K562 (cell line): ENCODE results near the gene MT1M. TPM values are rescaled to one million over a fixed set of nuclear protein-coding genes. Genes with fewer than 3 reads are reported as not detected.

Experiments used
- C11orf30 ChIP-seq: fragments of 450-650 bp; IDR thresholded peaks from 2 replicates; pipeline ENCODE4 v1.6.1; 2016; ENCODE audit warnings: low read depth, mild to moderate bottlenecking
- FOXJ3 ChIP-seq: sonication (generic); formaldehyde crosslinking; IDR thresholded peaks from 2 replicates; pipeline ENCODE4 v1.4.0; 2020; ENCODE audit warnings: mild to moderate bottlenecking, missing genetic modification reagents
- JUND ChIP-seq, 2 experiments: IDR thresholded peaks; 2 replicates in 1 of 2; 3 replicates in 1 of 2; pipeline ENCODE4 v1.6.1; 2011; ENCODE audit warnings: borderline replicate concordance in 2 of 2, low read depth in 2 of 2, low read length in 2 of 2, improper control_type of control experiment in 1 of 2, missing biosample characterization in 1 of 2, missing genetic modification characterization in 1 of 2, missing genetic modification reagents in 1 of 2
- MCM5 ChIP-seq: fragments of 450-650 bp; IDR thresholded peaks from 2 replicates; pipeline ENCODE4 v1.6.1; 2016; ENCODE audit warnings: low read depth
- NR1H2 ChIP-seq: sonication (generic); formaldehyde crosslinking; IDR thresholded peaks from 2 replicates; pipeline ENCODE4 v1.4.0; 2020; ENCODE audit warnings: mild to moderate bottlenecking, missing genetic modification reagents
- RBM25 ChIP-seq: fragments of 200-400 bp; formaldehyde crosslinking; IDR thresholded peaks from 2 replicates; pipeline ENCODE4 v1.6.1; 2018; ENCODE audit warnings: low read length, low read depth, moderate library complexity; ENCODE audit not compliant: severe bottlenecking
- SIN3A ChIP-seq, 2 experiments: fragments of 150-350 bp in 1 of 2; IDR thresholded peaks; 2 replicates each; pipeline ENCODE4 v1.6.1; 2011 to 2016; ENCODE audit warnings: borderline replicate concordance in 2 of 2, low read depth in 2 of 2, low read length in 2 of 2, mild to moderate bottlenecking in 2 of 2, moderate library complexity in 2 of 2; ENCODE audit not compliant: control insufficient read depth in 1 of 2
- SMARCA4 ChIP-seq: fragments of 450-650 bp; IDR thresholded peaks from 2 replicates; pipeline ENCODE4 v1.6.1; 2016
- STAG1 ChIP-seq: sonication (generic); formaldehyde crosslinking; IDR thresholded peaks from 2 replicates; pipeline ENCODE4 v1.5.0; 2020; ENCODE audit warnings: missing genetic modification reagents, borderline replicate concordance
- ZBTB8A ChIP-seq: fragments of 450-650 bp; IDR thresholded peaks from 2 replicates; pipeline ENCODE4 v1.6.1; 2018; ENCODE audit warnings: mild to moderate bottlenecking, moderate library complexity; ENCODE audit not compliant: partially characterized antibody
- ZNF436 ChIP-seq: fragments of 250-450, 450-650 bp; sonication (Bioruptor Pico); formaldehyde crosslinking; IDR thresholded peaks from 2 replicates; pipeline ENCODE4 v1.7.0; 2020; ENCODE audit warnings: mild to moderate bottlenecking
- polyA plus RNA-seq, 8 experiments: library from polyadenylated mRNA; depleted of rRNA in 4 of 8; stranded (reverse) in 5 of 8; unstranded in 3 of 8; fragments of >200 nt; fragmentation: Nextera tagmentation in 2 of 8; fragmentation: Illumina TruSeq in 1 of 8; extraction: Ambion mirVana in 2 of 8; extraction: Trizol in 1 of 8; gene quantifications; 2 replicates each; pipeline versions ENCODE4 v1.2.1 to v1.2.3, GENCODE V29; 2011 to 2014; ENCODE audit warnings: inconsistent platforms in 1 of 8, missing spikeins in 1 of 8
- total RNA-seq, 7 experiments: library from RNA; depleted of rRNA in 6 of 7; stranded (reverse); fragments of >200 nt in 6 of 7; fragmentation: Illumina TruSeq in 2 of 7; extraction: Trizol in 2 of 7; gene quantifications; 2 replicates each; pipeline versions ENCODE4 v1.2.1 to v1.2.3, GENCODE V29; 2011 to 2021; ENCODE audit warnings: low replicate concordance in 1 of 7
- TF ChIP-seq, protein P1 (sequence below), 2 experiments: fragments of 450-650 bp in 1 of 2; sonication (generic) in 1 of 2; formaldehyde crosslinking in 1 of 2; IDR thresholded peaks; 2 replicates each; pipeline versions ENCODE4 v1.7.1 to v1.9.0; 2016 to 2022; ENCODE audit warnings: inconsistent platforms in 1 of 2, mild to moderate bottlenecking in 1 of 2, missing genetic modification reagents in 1 of 2

Gene MT1M
- total and polyA plus RNA-seq, 9 of the 15 experiments (the other 6 are each of a cell fraction or from before 2014, with no cell fraction given) = not detected

DNA sequence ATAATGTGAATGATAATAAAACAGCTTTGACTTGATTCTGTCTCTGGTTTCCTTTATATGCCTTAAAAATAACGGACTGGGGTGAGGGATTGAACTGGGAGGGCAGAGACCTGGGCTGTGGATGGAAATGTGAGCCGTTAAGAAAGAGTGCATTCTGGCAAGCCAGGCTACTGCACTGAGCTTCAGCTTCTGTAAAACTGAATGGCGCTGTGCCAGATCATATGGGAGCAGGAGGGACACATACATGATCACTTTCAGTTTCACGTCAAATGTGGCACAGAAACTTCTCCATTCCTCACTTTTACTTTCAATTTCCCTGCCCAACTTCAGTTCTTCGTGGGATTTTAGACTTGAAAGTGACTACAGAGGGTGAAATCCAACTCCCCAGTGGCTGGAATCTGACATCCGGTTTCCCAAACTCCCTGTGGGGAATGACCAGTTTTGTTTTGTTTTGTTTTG is 23.0 kb upstream of the MT1M start (continued):
- TF ChIP-seq JUND (IDR thresholded peaks at IDR 0.05; ENCODE audit: borderline replicate concordance, low read depth, low read length) (peak; percentile 4; the same call in 1 of the 2 replicates), JUND (tag; IDR thresholded peaks at IDR 0.05; ENCODE audit: borderline replicate concordance, low read depth, low read length) (no peak), SMARCA4 (0 out of 2 replicates have a peak, but pooled peaks have one; percentile 18), NR1H2 (CRISPR knock-in tag) (no peak), SIN3A (IDR thresholded peaks at IDR 0.05; ENCODE audit: borderline replicate concordance in 2 of 2, control insufficient read depth in 1 of 2, low read depth in 2 of 2, low read length in 2 of 2) (0 out of 4 replicates have a peak, but pooled peaks of 1 of the 2 experiments have one; percentile 19), FOXJ3 (CRISPR knock-in tag) (no peak), ZBTB8A (no peak), ZNF436 (peak; percentile 59; the same call in 1 of the 2 replicates), STAG1 (CRISPR knock-in tag) (no peak), C11orf30 (no peak), RBM25 (no peak), MCM5 (no peak)
- TF ChIP-seq, protein P1, sequence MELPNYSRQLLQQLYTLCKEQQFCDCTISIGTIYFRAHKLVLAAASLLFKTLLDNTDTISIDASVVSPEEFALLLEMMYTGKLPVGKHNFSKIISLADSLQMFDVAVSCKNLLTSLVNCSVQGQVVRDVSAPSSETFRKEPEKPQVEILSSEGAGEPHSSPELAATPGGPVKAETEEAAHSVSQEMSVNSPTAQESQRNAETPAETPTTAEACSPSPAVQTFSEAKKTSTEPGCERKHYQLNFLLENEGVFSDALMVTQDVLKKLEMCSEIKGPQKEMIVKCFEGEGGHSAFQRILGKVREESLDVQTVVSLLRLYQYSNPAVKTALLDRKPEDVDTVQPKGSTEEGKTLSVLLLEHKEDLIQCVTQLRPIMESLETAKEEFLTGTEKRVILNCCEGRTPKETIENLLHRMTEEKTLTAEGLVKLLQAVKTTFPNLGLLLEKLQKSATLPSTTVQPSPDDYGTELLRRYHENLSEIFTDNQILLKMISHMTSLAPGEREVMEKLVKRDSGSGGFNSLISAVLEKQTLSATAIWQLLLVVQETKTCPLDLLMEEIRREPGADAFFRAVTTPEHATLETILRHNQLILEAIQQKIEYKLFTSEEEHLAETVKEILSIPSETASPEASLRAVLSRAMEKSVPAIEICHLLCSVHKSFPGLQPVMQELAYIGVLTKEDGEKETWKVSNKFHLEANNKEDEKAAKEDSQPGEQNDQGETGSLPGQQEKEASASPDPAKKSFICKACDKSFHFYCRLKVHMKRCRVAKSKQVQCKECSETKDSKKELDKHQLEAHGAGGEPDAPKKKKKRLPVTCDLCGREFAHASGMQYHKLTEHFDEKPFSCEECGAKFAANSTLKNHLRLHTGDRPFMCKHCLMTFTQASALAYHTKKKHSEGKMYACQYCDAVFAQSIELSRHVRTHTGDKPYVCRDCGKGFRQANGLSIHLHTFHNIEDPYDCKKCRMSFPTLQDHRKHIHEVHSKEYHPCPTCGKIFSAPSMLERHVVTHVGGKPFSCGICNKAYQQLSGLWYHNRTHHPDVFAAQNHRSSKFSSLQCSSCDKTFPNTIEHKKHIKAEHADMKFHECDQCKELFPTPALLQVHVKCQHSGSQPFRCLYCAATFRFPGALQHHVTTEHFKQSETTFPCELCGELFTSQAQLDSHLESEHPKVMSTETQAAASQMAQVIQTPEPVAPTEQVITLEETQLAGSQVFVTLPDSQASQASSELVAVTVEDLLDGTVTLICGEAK (IDR thresholded peaks at IDR 0.05) = peak; percentile 7; the same call in 1 of the 2 replicates
- TF ChIP-seq, protein P1 (CRISPR knock-in tag; IDR thresholded peaks at IDR 0.05) = no peak
- TF ChIP-seq, all 486 proteins: peak for 13
